Neural progenitor cell (in vitro differentiated cells): Measurements from ENCODE around the gene PHF12.

Source experiments
- EZH2 ChIP-seq: fragments of 200-600 bp; sonication (generic); IDR thresholded peaks from 2 replicates; pipeline ENCODE4 v1.6.1; 2017; ENCODE audit warnings: antibody characterized with exemption, mild to moderate bottlenecking, moderate library complexity
- EZH2phosphoT487 ChIP-seq: fragments of 200-600 bp; sonication (generic); IDR thresholded peaks from 2 replicates; pipeline ENCODE4 v1.6.1; 2017; ENCODE audit warnings: antibody characterized with exemption
- TF ChIP-seq, protein P1 (sequence below): fragments of 200-600 bp; sonication (generic); IDR thresholded peaks from 2 replicates; pipeline ENCODE4 v1.5.1; 2017; ENCODE audit warnings: antibody characterized with exemption, mild to moderate bottlenecking

DNA sequence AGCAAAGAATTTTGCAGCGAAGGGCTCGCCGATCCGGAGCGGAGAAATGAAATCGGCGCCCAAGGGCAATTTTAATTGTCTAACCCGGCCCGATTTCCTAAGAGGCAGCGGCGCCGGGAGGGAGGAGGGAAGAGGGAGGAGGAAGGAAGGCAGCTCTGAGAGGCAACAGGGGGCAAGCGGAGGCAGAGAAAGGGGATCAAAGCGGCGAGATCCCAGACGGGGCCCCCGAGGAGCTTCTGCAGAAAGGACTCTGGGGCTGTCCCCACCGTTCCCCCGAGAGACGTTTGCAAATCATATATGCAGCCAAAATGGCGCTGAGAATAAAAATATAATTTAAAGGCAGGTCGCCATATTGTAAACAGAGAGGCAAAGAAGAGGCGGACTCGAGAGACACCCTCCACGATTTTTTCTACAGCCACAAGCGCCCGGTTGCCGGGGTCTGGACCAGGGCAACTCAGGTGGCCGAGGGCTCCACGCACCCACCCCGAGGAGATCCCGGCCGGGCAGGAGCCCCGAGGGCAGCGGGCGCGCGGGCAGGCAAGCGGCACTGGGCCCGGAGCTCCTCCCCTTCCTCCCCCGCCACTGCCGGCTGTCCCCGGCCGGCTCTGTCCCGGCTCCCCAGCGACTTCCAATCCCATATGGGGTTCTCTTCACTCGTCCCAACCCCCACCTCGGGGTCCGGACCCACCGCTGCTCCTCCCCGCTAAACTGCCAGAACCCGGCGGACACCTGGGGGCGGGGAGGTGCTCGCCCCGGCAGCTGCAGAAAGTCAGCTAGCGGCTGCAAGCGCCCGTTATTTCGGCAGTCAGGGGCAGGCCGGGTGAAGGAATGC is 1.9 kb downstream of the PHF12 start:
- TF ChIP-seq, protein P1, sequence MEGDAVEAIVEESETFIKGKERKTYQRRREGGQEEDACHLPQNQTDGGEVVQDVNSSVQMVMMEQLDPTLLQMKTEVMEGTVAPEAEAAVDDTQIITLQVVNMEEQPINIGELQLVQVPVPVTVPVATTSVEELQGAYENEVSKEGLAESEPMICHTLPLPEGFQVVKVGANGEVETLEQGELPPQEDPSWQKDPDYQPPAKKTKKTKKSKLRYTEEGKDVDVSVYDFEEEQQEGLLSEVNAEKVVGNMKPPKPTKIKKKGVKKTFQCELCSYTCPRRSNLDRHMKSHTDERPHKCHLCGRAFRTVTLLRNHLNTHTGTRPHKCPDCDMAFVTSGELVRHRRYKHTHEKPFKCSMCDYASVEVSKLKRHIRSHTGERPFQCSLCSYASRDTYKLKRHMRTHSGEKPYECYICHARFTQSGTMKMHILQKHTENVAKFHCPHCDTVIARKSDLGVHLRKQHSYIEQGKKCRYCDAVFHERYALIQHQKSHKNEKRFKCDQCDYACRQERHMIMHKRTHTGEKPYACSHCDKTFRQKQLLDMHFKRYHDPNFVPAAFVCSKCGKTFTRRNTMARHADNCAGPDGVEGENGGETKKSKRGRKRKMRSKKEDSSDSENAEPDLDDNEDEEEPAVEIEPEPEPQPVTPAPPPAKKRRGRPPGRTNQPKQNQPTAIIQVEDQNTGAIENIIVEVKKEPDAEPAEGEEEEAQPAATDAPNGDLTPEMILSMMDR: no peak
- TF ChIP-seq EZH2 (no peak), EZH2phosphoT487 (no peak)
